OCI-LY7 (cell line): ENCODE data around the gene GRAMD2B. TPM values are rescaled to one million over a fixed set of nuclear protein-coding genes. Genes with fewer than 3 reads are reported as not detected.

Experiments used
- BruUV-seq: library from RNA; stranded (reverse); fragments of 400-500 nt; replicated peaks from 2 replicates; lab custom pipeline; 2021; lab: Mats Ljungman, UMichigan
- CTCF ChIA-PET: fragments of 300-600 bp; sonication (Branson Sonifier 250); formaldehyde crosslinking; loops from one replicate; lab custom pipeline; 2022; ENCODE audit warnings: antibody characterized with exemption; ENCODE audit not compliant: unreplicated experiment; lab: Charles Lee
- POLR2A ChIA-PET: fragments of 300-600 bp; sonication (Branson Sonifier 250); formaldehyde crosslinking; loops from one replicate; lab custom pipeline; 2022; ENCODE audit warnings: antibody characterized with exemption; lab: Charles Lee
- DNase-seq: peaks from one replicate; pipeline ENCODE4 v3.0.0-alpha.2; 2015; ENCODE audit warnings: low spot score
- H2AFZ ChIP-seq: fragments of 200-600 bp; sonication (generic), shearing (Covaris generic); 2 replicates; pipeline ENCODE4 v1.6.1; 2014; ENCODE audit warnings: mild to moderate bottlenecking, antibody characterized with exemption, low read length, moderate library complexity
- H3K27ac ChIP-seq: fragments of 200-600 bp; sonication (generic); 2 replicates; pipeline ENCODE4 v1.5.1; 2014; ENCODE audit warnings: mixed run types, low read depth, mild to moderate bottlenecking, moderate library complexity, low read length, inconsistent platforms; ENCODE audit not compliant: poor library complexity, severe bottlenecking
- H3K36me3 ChIP-seq: fragments of 200-600 bp; sonication (generic); 2 replicates; pipeline ENCODE4 v1.6.1; 2014; ENCODE audit warnings: mild to moderate bottlenecking, antibody characterized with exemption, low read length, moderate library complexity, mixed read lengths; ENCODE audit not compliant: insufficient read depth
- H3K4me1 ChIP-seq: fragments of 200-600 bp; sonication (generic); 2 replicates; pipeline ENCODE4 v1.5.1; 2014; ENCODE audit warnings: mild to moderate bottlenecking, low read length; ENCODE audit not compliant: insufficient read depth, poor library complexity, severe bottlenecking
- H3K4me2 ChIP-seq: fragments of 200-600 bp; sonication (generic); 2 replicates; pipeline ENCODE4 v1.6.1; 2014; ENCODE audit warnings: mild to moderate bottlenecking, low read length
- H3K4me3 ChIP-seq: fragments of 200-600 bp; sonication (generic); 2 replicates; pipeline ENCODE4 v1.5.1; 2014; ENCODE audit warnings: mild to moderate bottlenecking, low read depth, low read length; ENCODE audit not compliant: poor library complexity, severe bottlenecking
- H3K79me2 ChIP-seq: fragments of 200-600 bp; sonication (generic); 2 replicates; pipeline ENCODE4 v1.6.1; 2016; ENCODE audit warnings: low read depth, mild to moderate bottlenecking, low read length, moderate library complexity, mixed read lengths; ENCODE audit not compliant: insufficient read depth
- H3K9me2 ChIP-seq: fragments of 200-600 bp; sonication (generic); 2 replicates; pipeline ENCODE4 v1.6.1; 2016; ENCODE audit warnings: mild to moderate bottlenecking, low read length, mixed read lengths; ENCODE audit not compliant: insufficient read depth
- H3K9me3 ChIP-seq: fragments of 200-600 bp; sonication (generic); 2 replicates; pipeline ENCODE4 v1.6.1; 2014; ENCODE audit warnings: mild to moderate bottlenecking, mixed run types, low read length, mixed read lengths
- H4K20me1 ChIP-seq: fragments of 200-600 bp; sonication (generic); 2 replicates; pipeline ENCODE4 v1.6.1; 2014; ENCODE audit warnings: mild to moderate bottlenecking, antibody characterized with exemption, low read length, moderate library complexity, mixed read lengths; ENCODE audit not compliant: insufficient read depth
- CTCF ChIP-seq: fragments of 200-600 bp; sonication (generic); conservative IDR thresholded peaks from 2 replicates; pipeline ENCODE4 v1.5.1; 2014; ENCODE audit warnings: mild to moderate bottlenecking, antibody characterized with exemption, low read length, moderate library complexity, mixed read lengths
- EZH2phosphoT487 ChIP-seq: fragments of 200-600 bp; sonication (generic); IDR thresholded peaks from 2 replicates; pipeline ENCODE4 v1.6.1; 2018; ENCODE audit warnings: low read depth, borderline replicate concordance, mild to moderate bottlenecking, mixed run types, antibody characterized with exemption, low read length, moderate library complexity, mixed read lengths
- intact Hi-C: fragments of 100-400 bp; cut with micrococcal nuclease; formaldehyde crosslinking; loops from one replicate; pipeline ENCODE4 v1.10.0; 2022; ENCODE audit not compliant: unreplicated experiment
- total RNA-seq, 2 experiments: library from RNA; depleted of rRNA in 1 of 2; stranded (reverse); fragments of >200 nt in 1 of 2; shearing (Covaris generic) in 1 of 2; gene quantifications; 2 replicates each; pipeline ENCODE4 v1.2.3, GENCODE V29; 2014 to 2022

The GRAMD2B gene
- total RNA-seq, 2 experiments from 2014 or later, result not detected

- no TSS peak for BruUV-seq
- no peaks in the 10 kb centered on the region for H4K20me1 ChIP-seq
- no peak overlapping the region for H3K27ac ChIP-seq
- H3K4me2 ChIP-seq, result no peak overlapping the region
- no peak for TF ChIP-seq EZH2phosphoT487
- no peak for TF ChIP-seq CTCF
- no peaks in the 10 kb centered on the region for H3K79me2 ChIP-seq
- no peak overlapping the region for H3K4me3 ChIP-seq
- ChIA-PET POLR2A (interaction anchor here (0.6 to 0.7 kb wide), 3 partner anchors 20 to 502 kb away, joined by 3 to 6 read pairs (median 3); no protein-coding TSS in a partner anchor), CTCF (no interaction called here)
- no peak for DNase-seq
- intact Hi-C loops, result no loop called here
- no peaks in the 10 kb centered on the region for H3K36me3 ChIP-seq
- no peaks in the 10 kb centered on the region for H3K9me2 ChIP-seq
- H2AFZ ChIP-seq, result no peak overlapping the region
- no peaks in the 10 kb centered on the region for H3K9me3 ChIP-seq
- no peaks in the 10 kb centered on the region for H3K4me1 ChIP-seq
These were observed 58.0 kb downstream of the GRAMD2B start for GRCh38 chr5:126481243-126481642.

GRCh38 chr5:126482591-126482990 is 59.4 kb downstream of the GRAMD2B start:
- H2AFZ ChIP-seq, result no peak overlapping the region
- H3K4me3 ChIP-seq, result no peak overlapping the region
- no peak overlapping the region for H3K4me2 ChIP-seq
- H3K79me2 ChIP-seq, result no peaks in the 10 kb centered on the region
- H3K4me1 ChIP-seq, result no peaks in the 10 kb centered on the region
- no peak for TF ChIP-seq CTCF
- no peak for TF ChIP-seq EZH2phosphoT487
- no peak for DNase-seq
- intact Hi-C loops, result no loop called here
- H3K36me3 ChIP-seq, result no peaks in the 10 kb centered on the region
- no peak overlapping the region for H3K27ac ChIP-seq
- BruUV-seq, result no TSS peak
- CTCF ChIA-PET, result no interaction called here
- no peaks in the 10 kb centered on the region for H4K20me1 ChIP-seq
- H3K9me3 ChIP-seq, result no peaks in the 10 kb centered on the region
- H3K9me2 ChIP-seq, result no peaks in the 10 kb centered on the region
- POLR2A ChIA-PET, result interaction anchor here (0.8 to 1.2 kb wide), 2 partner anchors 11 to 233 kb away, joined by 3 read pairs; no protein-coding TSS in a partner anchor

GRCh38 chr5:126483156-126483555 is 59.9 kb downstream of the GRAMD2B start:
- POLR2A ChIA-PET, result interaction anchor here (0.6 to 1.2 kb wide), 2 partner anchors 11 to 25 kb away, joined by 3 to 5 read pairs; no protein-coding TSS in a partner anchor
- no TSS peak for BruUV-seq
- no peaks in the 10 kb centered on the region for H3K4me1 ChIP-seq
- TF ChIP-seq CTCF, result no peak
- TF ChIP-seq EZH2phosphoT487, result no peak
- H3K9me2 ChIP-seq, result no peaks in the 10 kb centered on the region
- no peaks in the 10 kb centered on the region for H4K20me1 ChIP-seq
- no peak overlapping the region for H3K4me2 ChIP-seq
- intact Hi-C loops, result no loop called here
- H3K36me3 ChIP-seq, result no peaks in the 10 kb centered on the region
- no peak overlapping the region for H2AFZ ChIP-seq
- H3K4me3 ChIP-seq, result no peak overlapping the region
- H3K79me2 ChIP-seq, result no peaks in the 10 kb centered on the region
- CTCF ChIA-PET, result no interaction called here
- no peaks in the 10 kb centered on the region for H3K9me3 ChIP-seq
- no peak overlapping the region for H3K27ac ChIP-seq
- no peak for DNase-seq
